Activated CD8-positive, alpha-beta memory T cell treated with anti-CD3 and anti-CD28 coated beads for 1 hour (primary cell): Measurements from ENCODE around the gene KCNJ5.

ENCODE experiments used
- DNase-seq, 2 donors: peaks; one replicate each; pipeline ENCODE4 v3.0.0-alpha.2; 2020; ENCODE audit warnings: low read depth in 1 of 2; ENCODE audit errors: extremely low read depth in 1 of 2

Gene KCNJ5

GRCh38 chr11:128890543-128891368 lies at the start of gene KCNJ5:
Gene KCNJ5 (plus strand): TSS chr11:128891356. CDS start chr11:128911274, 19,918 bp downstream.
- DNase-seq: no peak

GRCh38 chr11:128841461-128842072 lies 49.6 kb upstream of the KCNJ5 start:
- DNase-seq: no peak

GRCh38 chr11:128843198-128843785 lies 47.9 kb upstream of the KCNJ5 start:
- no peak for DNase-seq

GRCh38 chr11:128845334-128845780 lies 45.8 kb upstream of the KCNJ5 start:
- DNase-seq: no peak

GRCh38 chr11:128846985-128847384 lies 44.2 kb upstream of the KCNJ5 start:
- no peak for DNase-seq

GRCh38 chr11:128848815-128849455 lies 42.2 kb upstream of the KCNJ5 start:
- DNase-seq: peak in 1 of 2 donors; percentile 69

- no peak for DNase-seq
These were observed 38.7 kb upstream of the KCNJ5 start for GRCh38 chr11:128852327-128853023.

GRCh38 chr11:128853559-128853958 lies 37.6 kb upstream of the KCNJ5 start:
- no peak for DNase-seq

GRCh38 chr11:128854841-128855240 lies 36.3 kb upstream of the KCNJ5 start:
- no peak for DNase-seq

- no peak for DNase-seq
These were observed 34.9 kb upstream of the KCNJ5 start for GRCh38 chr11:128856241-128856640.

GRCh38 chr11:128857341-128857740 lies 33.8 kb upstream of the KCNJ5 start:
- DNase-seq: no peak

GRCh38 chr11:128859563-128860441 lies 31.4 kb upstream of the KCNJ5 start:
- peak; percentile 11 to 65 for DNase-seq

GRCh38 chr11:128860571-128861361 lies 30.4 kb upstream of the KCNJ5 start:
- no peak for DNase-seq

- DNase-seq: no peak
These were observed 28.8 kb upstream of the KCNJ5 start for GRCh38 chr11:128862406-128862805.

GRCh38 chr11:128862908-128863660 lies 28.1 kb upstream of the KCNJ5 start:
- DNase-seq: no peak

GRCh38 chr11:128865490-128865889 lies 25.7 kb upstream of the KCNJ5 start:
- DNase-seq: no peak

GRCh38 chr11:128867277-128867676 lies 23.9 kb upstream of the KCNJ5 start, which contains the start of gene KCNJ1:
Gene KCNJ1 (minus strand): TSS chr11:128867296. CDS start chr11:128840243, 27,053 bp downstream.
- no peak for DNase-seq
